ENCODE results near the gene ZNF672. TPM values are rescaled to one million over a fixed set of nuclear protein-coding genes. Genes with fewer than 3 reads are reported as not detected.

Gene ZNF672
- polyA plus RNA-seq, 1 of the 3 experiments (the other 2 are of a cell fraction): 14.2 TPM

GRCh38 chr1:248851390-248851789 lies 13.4 kb downstream of the ZNF672 start:
- Histone ChIP-seq H3K4me1 (ENCODE audit: control insufficient read depth in 1 of 2, insufficient read depth in 2 of 2, low read depth in 1 of 2, low read length in 1 of 2) (no peaks in the 10 kb centered on the region; a peak in 1 of 4 replicates), H3K36me3 (replicated peaks in 1 of 2; ENCODE audit: control insufficient read depth in 1 of 2, insufficient read depth in 2 of 2, low read length in 1 of 2) (peaks cover 12 to 67% of the 10 kb centered on the region in 2 experiments), H3K79me2 (ENCODE audit: insufficient read depth) (no peaks in the 10 kb centered on the region), H3K4me2 (no peak overlapping the region), H3K27ac (ENCODE audit: low read depth in 2 of 2, low read length in 1 of 2) (no peak overlapping the region), H3K9me3 (no peaks in the 10 kb centered on the region), H4K20me1 (ENCODE audit: insufficient read depth) (no peaks in the 10 kb centered on the region), H3K9me2 (no peaks in the 10 kb centered on the region), H2AFZ (ENCODE audit: low read depth) (no peak overlapping the region), H3K27me3 (ENCODE audit: insufficient read depth) (no peaks in the 10 kb centered on the region), H3K9ac (no peak overlapping the region), H3F3A (replicated peaks; ENCODE audit: insufficient read depth) (no peaks in the 10 kb centered on the region), H3K4me3 (ENCODE audit: low read depth in 2 of 2, low read length in 1 of 2) (no peak overlapping the region)
- no peak for DNase-seq
- TF ChIP-seq ELF1 (IDR thresholded peaks at IDR 0.05): no peak
- no peak for TF ChIP-seq TCF12 (IDR thresholded peaks at IDR 0.05)
- TF ChIP-seq MEF2A (IDR thresholded peaks at IDR 0.05; ENCODE audit: borderline replicate concordance, low read depth): no peak
- TF ChIP-seq SIN3A (IDR thresholded peaks at IDR 0.05; ENCODE audit: borderline replicate concordance, low read depth, low read length): no peak
- no peak for TF ChIP-seq FOXM1 (IDR thresholded peaks at IDR 0.05; ENCODE audit: low read depth)
- TF ChIP-seq, protein P1, sequence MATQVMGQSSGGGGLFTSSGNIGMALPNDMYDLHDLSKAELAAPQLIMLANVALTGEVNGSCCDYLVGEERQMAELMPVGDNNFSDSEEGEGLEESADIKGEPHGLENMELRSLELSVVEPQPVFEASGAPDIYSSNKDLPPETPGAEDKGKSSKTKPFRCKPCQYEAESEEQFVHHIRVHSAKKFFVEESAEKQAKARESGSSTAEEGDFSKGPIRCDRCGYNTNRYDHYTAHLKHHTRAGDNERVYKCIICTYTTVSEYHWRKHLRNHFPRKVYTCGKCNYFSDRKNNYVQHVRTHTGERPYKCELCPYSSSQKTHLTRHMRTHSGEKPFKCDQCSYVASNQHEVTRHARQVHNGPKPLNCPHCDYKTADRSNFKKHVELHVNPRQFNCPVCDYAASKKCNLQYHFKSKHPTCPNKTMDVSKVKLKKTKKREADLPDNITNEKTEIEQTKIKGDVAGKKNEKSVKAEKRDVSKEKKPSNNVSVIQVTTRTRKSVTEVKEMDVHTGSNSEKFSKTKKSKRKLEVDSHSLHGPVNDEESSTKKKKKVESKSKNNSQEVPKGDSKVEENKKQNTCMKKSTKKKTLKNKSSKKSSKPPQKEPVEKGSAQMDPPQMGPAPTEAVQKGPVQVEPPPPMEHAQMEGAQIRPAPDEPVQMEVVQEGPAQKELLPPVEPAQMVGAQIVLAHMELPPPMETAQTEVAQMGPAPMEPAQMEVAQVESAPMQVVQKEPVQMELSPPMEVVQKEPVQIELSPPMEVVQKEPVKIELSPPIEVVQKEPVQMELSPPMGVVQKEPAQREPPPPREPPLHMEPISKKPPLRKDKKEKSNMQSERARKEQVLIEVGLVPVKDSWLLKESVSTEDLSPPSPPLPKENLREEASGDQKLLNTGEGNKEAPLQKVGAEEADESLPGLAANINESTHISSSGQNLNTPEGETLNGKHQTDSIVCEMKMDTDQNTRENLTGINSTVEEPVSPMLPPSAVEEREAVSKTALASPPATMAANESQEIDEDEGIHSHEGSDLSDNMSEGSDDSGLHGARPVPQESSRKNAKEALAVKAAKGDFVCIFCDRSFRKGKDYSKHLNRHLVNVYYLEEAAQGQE (IDR thresholded peaks at IDR 0.05; ENCODE audit: low read depth, low read length): no peak
- TF ChIP-seq RFX5 (IDR thresholded peaks at IDR 0.05; ENCODE audit: low read length): no peak
- TF ChIP-seq ZBTB33 (IDR thresholded peaks at IDR 0.05; ENCODE audit: borderline replicate concordance, low read depth): no peak
- TF ChIP-seq FOSL2 (IDR thresholded peaks at IDR 0.05; ENCODE audit: borderline replicate concordance, low read depth): no peak
- TF ChIP-seq JUND (IDR thresholded peaks at IDR 0.05): no peak
- TF ChIP-seq RCOR1 (IDR thresholded peaks at IDR 0.05; ENCODE audit: low read length): no peak
- no peak for TF ChIP-seq GATA2 (CRISPR knock-in tag; IDR thresholded peaks at IDR 0.05)
- TF ChIP-seq EP300 (IDR thresholded peaks at IDR 0.05; ENCODE audit: borderline replicate concordance in 1 of 2, low read depth in 1 of 2, low read length in 1 of 2): no peak
- TF ChIP-seq NFIC (IDR thresholded peaks at IDR 0.05; ENCODE audit: borderline replicate concordance): no peak
- TF ChIP-seq MXI1 (IDR thresholded peaks at IDR 0.05; ENCODE audit: low read depth, low read length): no peak
- TF ChIP-seq RXRA (IDR thresholded peaks at IDR 0.05; ENCODE audit: borderline replicate concordance, low read depth): no peak
- no peak for TF ChIP-seq PBX3 (IDR thresholded peaks at IDR 0.05)
- TF ChIP-seq, protein P2, sequence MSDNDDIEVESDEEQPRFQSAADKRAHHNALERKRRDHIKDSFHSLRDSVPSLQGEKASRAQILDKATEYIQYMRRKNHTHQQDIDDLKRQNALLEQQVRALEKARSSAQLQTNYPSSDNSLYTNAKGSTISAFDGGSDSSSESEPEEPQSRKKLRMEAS (IDR thresholded peaks at IDR 0.05; ENCODE audit: low read depth): no peak
- no peak for TF ChIP-seq TEAD4 (IDR thresholded peaks at IDR 0.05; ENCODE audit: borderline replicate concordance, insufficient read depth)
- CTCF ChIA-PET: interaction anchor here (1.0 to 2.5 kb wide), 2 partner anchors 10 to 12 kb away, joined by 4 to 9 read pairs; no protein-coding TSS in a partner anchor
- POLR2A ChIA-PET: interaction anchor here (0.9 to 2.1 kb wide), 2 partner anchors 12 to 13 kb away, joined by 3 to 7 read pairs; partner anchors contain the start of gene ZNF672
- WGBS (ENCODE audit: low lambda C conversion rate): 93% methylated on average over 2 of the region's 2 CpGs

All from SK-N-SH (cell line).